Measurements from ENCODE around the gene TGM3.
A peak's percentile ranks its signal among the peaks of the same experiment; 100 is the strongest.

The TGM3 gene

DNA sequence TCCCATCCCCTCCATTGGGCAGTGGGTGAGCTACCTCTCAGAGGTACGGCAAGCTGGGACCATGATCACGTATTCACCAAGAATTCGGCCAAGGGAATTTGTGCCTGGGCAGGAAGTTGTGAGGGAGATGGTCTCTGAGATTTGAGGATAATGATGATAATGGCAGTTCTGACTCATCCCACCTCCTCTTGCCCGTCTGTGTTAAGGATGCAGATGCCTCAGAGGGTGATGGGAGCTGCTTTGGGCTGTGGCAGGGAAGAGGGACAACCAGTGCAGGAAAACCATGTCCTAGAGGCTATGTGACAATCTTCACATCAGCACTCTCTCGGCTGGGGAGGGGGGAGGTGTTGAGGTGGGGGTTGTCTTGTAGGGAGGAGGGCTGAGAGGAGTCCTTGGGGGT, 89.2 kb downstream of the TGM3 start:
- DNase-seq = no peak

DNA sequence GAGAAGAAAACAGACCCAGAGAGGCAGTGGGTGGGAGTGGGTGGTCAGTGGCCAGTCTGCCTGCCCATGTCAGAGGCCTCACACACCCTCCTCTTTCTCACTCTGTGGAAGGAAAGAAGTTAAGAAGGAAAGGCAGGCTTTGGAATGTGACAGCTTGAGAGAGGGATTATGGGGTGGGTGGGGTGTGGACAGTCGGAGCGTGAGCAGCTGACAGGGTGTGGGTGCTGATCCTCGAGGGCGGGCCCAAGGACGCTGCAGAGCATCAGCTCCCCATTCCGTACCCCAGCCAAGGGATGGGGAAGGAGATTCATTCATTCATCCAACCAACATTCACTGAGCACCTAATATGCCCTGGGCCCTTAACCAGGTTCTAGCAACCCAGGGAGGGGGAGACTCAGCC, 89.7 kb downstream of the TGM3 start:
- DNase-seq = no peak

DNA sequence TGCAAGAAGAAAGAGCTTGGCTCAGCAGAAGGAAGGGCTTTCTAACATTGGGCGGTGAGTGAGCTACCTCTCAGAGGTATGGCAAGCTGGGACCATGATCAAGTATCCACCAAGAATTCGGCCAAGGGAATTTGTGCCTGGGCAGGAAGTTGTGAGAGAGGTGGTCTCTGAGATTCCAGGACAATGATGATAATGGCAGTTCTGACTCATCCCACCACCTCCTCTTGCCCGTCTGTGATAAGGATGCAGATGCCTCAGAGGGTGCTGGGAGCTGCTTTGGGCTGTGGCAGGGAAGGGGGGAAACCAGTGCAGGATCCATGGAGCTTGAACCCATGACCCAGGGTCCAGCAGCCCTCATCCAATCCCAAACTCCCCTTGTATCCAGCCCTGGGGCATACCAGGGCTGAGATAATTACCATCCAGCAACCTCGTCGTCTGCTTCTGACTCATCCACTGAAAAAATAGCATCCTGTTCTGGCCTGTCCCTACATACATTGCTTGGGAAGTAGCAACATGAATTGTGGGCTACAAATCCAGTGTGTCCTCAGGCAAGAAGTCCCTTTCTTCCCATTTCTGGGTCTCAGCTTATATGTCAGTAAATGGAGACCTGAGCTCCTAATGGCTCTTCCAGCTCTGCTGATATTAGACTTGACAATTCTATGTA, 90.8 kb downstream of the TGM3 start:
- DNase-seq = no peak

DNA sequence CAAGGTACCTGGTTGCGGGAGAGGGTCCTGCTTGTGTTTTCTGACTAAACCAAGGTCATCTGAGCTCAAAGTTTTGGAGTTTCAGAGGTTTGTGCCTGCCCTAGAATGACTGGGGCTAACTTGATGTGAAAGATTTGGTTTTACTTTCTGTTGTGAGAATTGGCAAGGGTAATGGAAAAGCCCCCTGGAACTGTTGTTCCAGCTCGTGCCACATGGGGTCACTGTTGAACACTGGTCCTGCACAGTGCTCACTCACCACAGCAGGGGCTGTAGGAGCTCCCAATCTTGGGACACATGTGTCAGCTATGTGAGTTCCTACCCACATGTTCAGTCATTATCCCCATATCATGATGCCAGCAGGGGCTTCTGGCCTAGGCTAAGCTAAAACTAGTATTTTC, 91.4 kb downstream of the TGM3 start:
- peak; percentile 66 for DNase-seq

DNA sequence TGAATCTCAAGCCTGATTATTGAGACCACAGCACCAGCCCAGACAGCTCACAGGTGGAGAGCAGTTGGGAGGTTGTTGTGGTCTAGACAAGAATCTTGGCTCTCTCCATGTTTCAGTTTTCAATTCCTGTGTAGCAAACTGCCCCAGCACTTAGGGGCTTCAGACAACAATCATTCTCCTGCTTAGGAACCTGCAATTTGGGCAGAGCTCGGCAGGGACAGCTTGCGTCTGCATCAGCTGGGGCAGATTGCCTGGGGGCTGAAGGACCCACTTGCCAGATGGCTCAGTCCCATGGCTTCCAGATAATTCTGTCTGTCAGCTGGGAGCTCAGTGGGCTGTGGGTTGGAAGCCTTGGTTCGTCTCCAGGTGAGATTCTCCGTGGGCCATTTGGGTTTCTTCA, 91.8 kb downstream of the TGM3 start:
- no peak for DNase-seq
